ENCODE results near the gene S1PR2.

GRCh38 chr19:10231612-10232228 is 589 bp upstream of the S1PR2 start:
- TF ChIP-seq POLR2AphosphoS5 (IDR thresholded peaks at IDR 0.05; ENCODE audit: low read depth, low read length) (no peak), TAF1 (IDR thresholded peaks at IDR 0.05; ENCODE audit: low read depth, low read length) (no peak), PAX5 (IDR thresholded peaks at IDR 0.05; ENCODE audit: insufficient read depth, low read length, severe bottlenecking) (no peak), POLR2A (IDR thresholded peaks at IDR 0.05; ENCODE audit: low read depth, low read length) (no peak), SPI1 (IDR thresholded peaks at IDR 0.05; ENCODE audit: low read depth, low read length) (no peak), POU2F2 (IDR thresholded peaks at IDR 0.05; ENCODE audit: low read depth, low read length) (no peak)
